PFSK-1 (cell line): ENCODE measurements around the gene CNDP2.

Experiments
- POLR2AphosphoS5 ChIP-seq: IDR thresholded peaks from 2 replicates; pipeline ENCODE4 v1.6.1; 2012; ENCODE audit warnings: low read depth, mild to moderate bottlenecking, control low read depth, low read length, moderate library complexity
- SIN3A ChIP-seq: IDR thresholded peaks from 2 replicates; pipeline ENCODE4 v1.6.1; 2012; ENCODE audit warnings: mild to moderate bottlenecking, low read length, moderate library complexity, borderline replicate concordance; ENCODE audit not compliant: insufficient read depth
- TAF1 ChIP-seq: IDR thresholded peaks from 2 replicates; pipeline ENCODE4 v1.6.1; 2012; ENCODE audit warnings: low read length, control low read depth, borderline replicate concordance; ENCODE audit not compliant: insufficient read depth

- TF ChIP-seq POLR2AphosphoS5 (no peak), TAF1 (no peak), SIN3A (no peak)
These were observed 9.6 kb downstream of the CNDP2 start for GRCh38 chr18:74505776-74506175.
